ENCODE results near the gene ZNF234. TPM values are rescaled to one million over a fixed set of nuclear protein-coding genes. Genes with fewer than 3 reads are reported as not detected.

Gene ZNF234
- total RNA-seq, 2 donors from 2014 or later: 5.6 to 7.0 TPM

- Histone ChIP-seq H3K27me3 (replicated peaks; ENCODE audit: insufficient read depth) (no peaks in the 10 kb centered on the region), H3K9me3 (no peaks in the 10 kb centered on the region), H3K4me1 (replicated peaks) (no peaks in the 10 kb centered on the region), H3K4me3 (no peak overlapping the region), H3K36me3 (peaks cover 0 to 10% of the 10 kb centered on the region in 2 donors), H3K27ac (no peak overlapping the region)
- DNase-seq (ENCODE audit: low spot score): no peak
- no peak for TF ChIP-seq POLR2A (IDR thresholded peaks at IDR 0.05)
- TF ChIP-seq CTCF (IDR thresholded peaks at IDR 0.05): no peak
- no peak for TF ChIP-seq POLR2AphosphoS5 (IDR thresholded peaks at IDR 0.05)
- intact Hi-C loops (cut with DNase I): no loop called here
- 94% methylated on average over 5 of the region's 5 CpGs for WGBS
These were observed 9.4 kb upstream of the ZNF234 start for GRCh38 chr19:44131955-44132354.

GRCh38 chr19:44142059-44142433 lies 692 bp downstream of the ZNF234 start:
- no peaks in the 10 kb centered on the region for H3K4me1 ChIP-seq (replicated peaks)
- WGBS: 3% methylated on average over 13 of the region's 13 CpGs
- no peaks in the 10 kb centered on the region for H3K27me3 ChIP-seq (replicated peaks; ENCODE audit: insufficient read depth)
- H3K9me3 ChIP-seq: no peaks in the 10 kb centered on the region
- intact Hi-C loops (cut with DNase I): no loop called here
- H3K4me3 ChIP-seq: peak overlapping the region; percentile 73 to 81
- H3K36me3 ChIP-seq: no peaks in the 10 kb centered on the region
- H3K27ac ChIP-seq: peak overlapping the region; percentile 66 to 75
- DNase-seq (ENCODE audit: low spot score): no peak
- TF ChIP-seq CTCF (IDR thresholded peaks at IDR 0.05): no peak
- TF ChIP-seq POLR2AphosphoS5 (IDR thresholded peaks at IDR 0.05): no peak
- no peak for TF ChIP-seq POLR2A (IDR thresholded peaks at IDR 0.05)

- TF ChIP-seq CTCF (IDR thresholded peaks at IDR 0.05): no peak
- TF ChIP-seq POLR2AphosphoS5 (IDR thresholded peaks at IDR 0.05): no peak
- no peak for TF ChIP-seq POLR2A (IDR thresholded peaks at IDR 0.05)
- Histone ChIP-seq H3K4me3 (no peak overlapping the region), H3K9me3 (no peaks in the 10 kb centered on the region), H3K27me3 (replicated peaks; ENCODE audit: insufficient read depth) (no peaks in the 10 kb centered on the region), H3K36me3 (peaks cover 10 to 32% of the 10 kb centered on the region in 2 donors), H3K27ac (no peak overlapping the region), H3K4me1 (replicated peaks) (no peaks in the 10 kb centered on the region)
- no peak for DNase-seq (ENCODE audit: low spot score)
- intact Hi-C loops (cut with DNase I): no loop called here
- 94% methylated on average over 4 of the region's 4 CpGs for WGBS
These were observed 8.4 kb downstream of the ZNF234 start for GRCh38 chr19:44149776-44150175.

- WGBS: 96% methylated on average over 5 of the region's 5 CpGs
- Histone ChIP-seq H3K9me3 (peaks cover 2% of the 10 kb centered on the region), H3K27ac (no peak overlapping the region), H3K27me3 (replicated peaks; ENCODE audit: insufficient read depth) (no peaks in the 10 kb centered on the region), H3K4me1 (replicated peaks) (no peaks in the 10 kb centered on the region), H3K4me3 (no peak overlapping the region), H3K36me3 (peaks cover 14 to 38% of the 10 kb centered on the region in 2 donors)
- no peak for DNase-seq (ENCODE audit: low spot score)
- TF ChIP-seq POLR2A (IDR thresholded peaks at IDR 0.05) (no peak), CTCF (IDR thresholded peaks at IDR 0.05) (no peak), POLR2AphosphoS5 (IDR thresholded peaks at IDR 0.05) (no peak)
- intact Hi-C loops (cut with DNase I): no loop called here
These were observed 10.1 kb downstream of the ZNF234 start for GRCh38 chr19:44151491-44151890.

GRCh38 chr19:44156475-44156874 lies 15.1 kb downstream of the ZNF234 start:
- H3K4me3 ChIP-seq: no peak overlapping the region
- H3K9me3 ChIP-seq: peaks cover 4% of the 10 kb centered on the region
- 93% methylated on average over 2 of the region's 2 CpGs for WGBS
- intact Hi-C loops (cut with DNase I): no loop called here
- TF ChIP-seq POLR2A (IDR thresholded peaks at IDR 0.05) (no peak), POLR2AphosphoS5 (IDR thresholded peaks at IDR 0.05) (no peak)
- no peaks in the 10 kb centered on the region for H3K27me3 ChIP-seq (replicated peaks; ENCODE audit: insufficient read depth)
- DNase-seq (ENCODE audit: low spot score): no peak
- no peaks in the 10 kb centered on the region for H3K4me1 ChIP-seq (replicated peaks)
- no peak overlapping the region for H3K27ac ChIP-seq
- H3K36me3 ChIP-seq: peaks cover 15 to 22% of the 10 kb centered on the region in 2 donors

Data from prostate gland (tissue), 2 donors.